ENCODE data around the gene PRRT4. TPM values are rescaled to one million over a fixed set of nuclear protein-coding genes. Genes with fewer than 3 reads are reported as not detected.
A peak's percentile ranks its signal among the peaks of the same experiment; 100 is the strongest.

The PRRT4 gene
- total and polyA plus RNA-seq, 9 of the 15 experiments (the other 6 are each of a cell fraction or from before 2014, with no cell fraction given) = not detected

GRCh38 chr7:128353189-128353588, 8.3 kb downstream of the PRRT4 start (continued):
- TF ChIP-seq JUND (IDR thresholded peaks at IDR 0.05; ENCODE audit: borderline replicate concordance, low read depth, low read length) (peak; percentile 18; the same call in 1 of the 2 replicates), JUND (tag; IDR thresholded peaks at IDR 0.05; ENCODE audit: borderline replicate concordance, low read depth, low read length) (no peak; the same call in 2 of the 3 replicates), ETV1 (tag; conservative IDR thresholded peaks at IDR 0.05; ENCODE audit: low read depth) (no peak), ID3 (CRISPR knock-in tag; IDR thresholded peaks at IDR 0.05) (no peak), ID3 (tag; IDR thresholded peaks at IDR 0.05) (peak; percentile 86), MTA1 (IDR thresholded peaks at IDR 0.05; ENCODE audit: borderline replicate concordance) (peak; percentile 49; the same call in 1 of the 2 replicates), NCOR1 (IDR thresholded peaks at IDR 0.05) (peak; percentile 57), TEAD4 (IDR thresholded peaks at IDR 0.05; ENCODE audit: low read length) (0 out of 2 replicates have a peak, but pooled peaks have one; percentile 33), TEAD4 (CRISPR knock-in tag; IDR thresholded peaks at IDR 0.05; ENCODE audit: borderline replicate concordance) (no peak), ZFPM2 (CRISPR knock-in tag; IDR thresholded peaks at IDR 0.05) (no peak), PATZ1 (CRISPR knock-in tag; IDR thresholded peaks at IDR 0.05; ENCODE audit: borderline replicate concordance) (no peak), TCF7L2 (IDR thresholded peaks at IDR 0.05; ENCODE audit: low read depth, low read length) (no peak), SMARCE1 (IDR thresholded peaks at IDR 0.05) (peak; percentile 67), PHF20 (IDR thresholded peaks at IDR 0.05; ENCODE audit: partially characterized antibody) (peak; percentile 65), OTX1 (CRISPR knock-in tag; IDR thresholded peaks at IDR 0.05) (0 out of 2 replicates have a peak, but pooled peaks have one; percentile 9), ZNF165 (CRISPR knock-in tag; IDR thresholded peaks at IDR 0.05; ENCODE audit: borderline replicate concordance) (no peak), MAZ (CRISPR knock-in tag; conservative IDR thresholded peaks at IDR 0.05 in 1 of 2, IDR thresholded peaks at IDR 0.05 in 1 of 2) (0 out of 4 replicates have a peak, but pooled peaks of 1 of the 2 experiments have one; percentile 26), TOE1 (IDR thresholded peaks at IDR 0.05; ENCODE audit: borderline replicate concordance) (no peak), TOE1 (CRISPR knock-in tag; IDR thresholded peaks at IDR 0.05; ENCODE audit: borderline replicate concordance, low read depth) (no peak), ZNF764 (CRISPR knock-in tag; IDR thresholded peaks at IDR 0.05; ENCODE audit: low read depth) (no peak), LEF1 (IDR thresholded peaks at IDR 0.05) (peak; percentile 80), DPF2 (IDR thresholded peaks at IDR 0.05) (peak; percentile 86), KDM5B (IDR thresholded peaks at IDR 0.05; ENCODE audit: insufficient replicate concordance, low read depth, low read length) (no peak), BCOR (IDR thresholded peaks at IDR 0.05) (peak; percentile 61; the same call in 1 of the 2 replicates), THRB (CRISPR knock-in tag; conservative IDR thresholded peaks at IDR 0.05) (peak; percentile 84; the same call in 1 of the 2 replicates), NFATC3 (IDR thresholded peaks at IDR 0.05) (0 out of 2 replicates have a peak, but pooled peaks have one; percentile 49), TAL1 (IDR thresholded peaks at IDR 0.05) (peak; percentile 59), KHSRP (IDR thresholded peaks at IDR 0.05) (0 out of 2 replicates have a peak, but pooled peaks have one; percentile 59), SP1 (CRISPR knock-in tag; IDR thresholded peaks at IDR 0.05) (peak; percentile 34; the same call in 1 of the 2 replicates), ESRRA (IDR thresholded peaks at IDR 0.05; ENCODE audit: borderline replicate concordance, low read depth) (peak; percentile 88)

All from K562 (cell line).